AG09319 (cell line): ENCODE results near the gene SNIP1.

Source experiments
- DNase-seq: peaks from one replicate; pipeline ENCODE4 v3.0.0-alpha.2; 2010; ENCODE audit warnings: low read depth; ENCODE audit errors: extremely low read depth
- CTCF ChIP-seq: IDR thresholded peaks from 2 replicates; pipeline ENCODE4 v1.5.1; 2011; ENCODE audit warnings: low read depth, mild to moderate bottlenecking, inconsistent platforms, low read length, moderate library complexity

SNIP1 gene

GRCh38 chr1:37485902-37486679, 68.0 kb downstream of the SNIP1 start:
- DNase-seq = no peak
- TF ChIP-seq CTCF = no peak
